ENCODE results near the gene DNAJC1.

DNA sequence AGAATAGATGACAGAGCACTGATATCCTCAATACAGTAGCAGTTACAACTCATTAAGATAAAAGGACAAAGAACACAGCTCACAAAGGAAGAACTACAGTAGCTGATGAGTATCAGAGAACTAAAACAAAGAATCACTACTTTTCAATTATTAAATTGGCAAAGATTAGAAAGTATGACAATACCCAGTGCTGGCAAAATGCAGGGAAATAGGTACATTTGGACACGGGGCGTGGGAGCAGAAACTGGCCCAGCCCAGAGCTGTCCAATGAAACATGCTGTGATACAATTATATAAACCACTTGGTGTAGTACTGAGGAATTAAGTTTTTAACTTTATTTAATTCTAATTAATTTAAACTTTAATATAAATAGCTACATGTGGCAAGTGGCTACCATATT is 243.2 kb downstream of the DNAJC1 start:
- TF ChIP-seq, protein P1, sequence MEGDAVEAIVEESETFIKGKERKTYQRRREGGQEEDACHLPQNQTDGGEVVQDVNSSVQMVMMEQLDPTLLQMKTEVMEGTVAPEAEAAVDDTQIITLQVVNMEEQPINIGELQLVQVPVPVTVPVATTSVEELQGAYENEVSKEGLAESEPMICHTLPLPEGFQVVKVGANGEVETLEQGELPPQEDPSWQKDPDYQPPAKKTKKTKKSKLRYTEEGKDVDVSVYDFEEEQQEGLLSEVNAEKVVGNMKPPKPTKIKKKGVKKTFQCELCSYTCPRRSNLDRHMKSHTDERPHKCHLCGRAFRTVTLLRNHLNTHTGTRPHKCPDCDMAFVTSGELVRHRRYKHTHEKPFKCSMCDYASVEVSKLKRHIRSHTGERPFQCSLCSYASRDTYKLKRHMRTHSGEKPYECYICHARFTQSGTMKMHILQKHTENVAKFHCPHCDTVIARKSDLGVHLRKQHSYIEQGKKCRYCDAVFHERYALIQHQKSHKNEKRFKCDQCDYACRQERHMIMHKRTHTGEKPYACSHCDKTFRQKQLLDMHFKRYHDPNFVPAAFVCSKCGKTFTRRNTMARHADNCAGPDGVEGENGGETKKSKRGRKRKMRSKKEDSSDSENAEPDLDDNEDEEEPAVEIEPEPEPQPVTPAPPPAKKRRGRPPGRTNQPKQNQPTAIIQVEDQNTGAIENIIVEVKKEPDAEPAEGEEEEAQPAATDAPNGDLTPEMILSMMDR (IDR thresholded peaks at IDR 0.05; ENCODE audit: low read depth, low read length, missing input control): no peak
- no peak for TF ChIP-seq NR2F2 (IDR thresholded peaks at IDR 0.05)
- TF ChIP-seq RAD21 (IDR thresholded peaks at IDR 0.05): no peak
- TF ChIP-seq, protein P2, sequence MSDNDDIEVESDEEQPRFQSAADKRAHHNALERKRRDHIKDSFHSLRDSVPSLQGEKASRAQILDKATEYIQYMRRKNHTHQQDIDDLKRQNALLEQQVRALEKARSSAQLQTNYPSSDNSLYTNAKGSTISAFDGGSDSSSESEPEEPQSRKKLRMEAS (IDR thresholded peaks at IDR 0.05): no peak
- no peak for TF ChIP-seq FOXA1 (IDR thresholded peaks at IDR 0.05)
- no peak for TF ChIP-seq JUND (IDR thresholded peaks at IDR 0.05)
- TF ChIP-seq, protein P3, sequence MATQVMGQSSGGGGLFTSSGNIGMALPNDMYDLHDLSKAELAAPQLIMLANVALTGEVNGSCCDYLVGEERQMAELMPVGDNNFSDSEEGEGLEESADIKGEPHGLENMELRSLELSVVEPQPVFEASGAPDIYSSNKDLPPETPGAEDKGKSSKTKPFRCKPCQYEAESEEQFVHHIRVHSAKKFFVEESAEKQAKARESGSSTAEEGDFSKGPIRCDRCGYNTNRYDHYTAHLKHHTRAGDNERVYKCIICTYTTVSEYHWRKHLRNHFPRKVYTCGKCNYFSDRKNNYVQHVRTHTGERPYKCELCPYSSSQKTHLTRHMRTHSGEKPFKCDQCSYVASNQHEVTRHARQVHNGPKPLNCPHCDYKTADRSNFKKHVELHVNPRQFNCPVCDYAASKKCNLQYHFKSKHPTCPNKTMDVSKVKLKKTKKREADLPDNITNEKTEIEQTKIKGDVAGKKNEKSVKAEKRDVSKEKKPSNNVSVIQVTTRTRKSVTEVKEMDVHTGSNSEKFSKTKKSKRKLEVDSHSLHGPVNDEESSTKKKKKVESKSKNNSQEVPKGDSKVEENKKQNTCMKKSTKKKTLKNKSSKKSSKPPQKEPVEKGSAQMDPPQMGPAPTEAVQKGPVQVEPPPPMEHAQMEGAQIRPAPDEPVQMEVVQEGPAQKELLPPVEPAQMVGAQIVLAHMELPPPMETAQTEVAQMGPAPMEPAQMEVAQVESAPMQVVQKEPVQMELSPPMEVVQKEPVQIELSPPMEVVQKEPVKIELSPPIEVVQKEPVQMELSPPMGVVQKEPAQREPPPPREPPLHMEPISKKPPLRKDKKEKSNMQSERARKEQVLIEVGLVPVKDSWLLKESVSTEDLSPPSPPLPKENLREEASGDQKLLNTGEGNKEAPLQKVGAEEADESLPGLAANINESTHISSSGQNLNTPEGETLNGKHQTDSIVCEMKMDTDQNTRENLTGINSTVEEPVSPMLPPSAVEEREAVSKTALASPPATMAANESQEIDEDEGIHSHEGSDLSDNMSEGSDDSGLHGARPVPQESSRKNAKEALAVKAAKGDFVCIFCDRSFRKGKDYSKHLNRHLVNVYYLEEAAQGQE (IDR thresholded peaks at IDR 0.05): no peak
- TF ChIP-seq GABPA (IDR thresholded peaks at IDR 0.05 in 1 of 2, conservative IDR thresholded peaks at IDR 0.05 in 1 of 2): no peak
- TF ChIP-seq TAF1 (conservative IDR thresholded peaks at IDR 0.05): no peak

Measured in liver (tissue), 3 donors.